Activated CD4-positive, CD25-positive, alpha-beta regulatory T cell treated with anti-CD3 and anti-CD28 coated beads, Interleukin-2, amount 50 U/mL, for 72 hours (primary cell): ENCODE measurements around the gene HTRA1.

Source experiments
- DNase-seq: peaks from one replicate; pipeline ENCODE4 v3.0.0; 2021

Gene HTRA1

GRCh38 chr10:122559228-122559627 lies 97.9 kb downstream of the HTRA1 start:
- no peak for DNase-seq

GRCh38 chr10:122560279-122560804 lies 99.0 kb downstream of the HTRA1 start, which contains the start of gene DMBT1:
TSS of gene DMBT1 (plus strand) at chr10:122560754. CDS start at chr10:122560771, 17 bp downstream.
- DNase-seq = no peak

GRCh38 chr10:122561212-122561611 lies 99.9 kb downstream of the HTRA1 start:
- DNase-seq = no peak

- no peak for DNase-seq
Measured at GRCh38 chr10:122561792-122562191, 100.4 kb downstream of the HTRA1 start.
